GM12891 (cell line): Measurements from ENCODE around the gene GPATCH8.

Experiments
- DNase-seq: peaks from one replicate; pipeline ENCODE4 v3.0.0; 2011; ENCODE audit warnings: low spot score; ENCODE audit not compliant: insufficient read length
- FAIRE-seq: peaks from 2 replicates; lab custom pipeline; 2011; peaks lifted over from hg19 to GRCh38; lab: Jason Lieb, UNC
- PAX5 ChIP-seq: IDR thresholded peaks from 2 replicates; pipeline ENCODE4 v1.6.1; 2011; ENCODE audit warnings: low read length, moderate library complexity, mild to moderate bottlenecking; ENCODE audit not compliant: insufficient read depth, severe bottlenecking
- POLR2A ChIP-seq: IDR thresholded peaks from 2 replicates; pipeline ENCODE4 v1.6.1; 2011; ENCODE audit warnings: low read depth, low read length, control low read depth
- POLR2AphosphoS5 ChIP-seq: IDR thresholded peaks from 2 replicates; pipeline ENCODE4 v1.6.1; 2011; ENCODE audit warnings: low read depth, low read length, control low read depth
- POU2F2 ChIP-seq: IDR thresholded peaks from 2 replicates; pipeline ENCODE4 v1.6.1; 2011; ENCODE audit warnings: low read depth, mild to moderate bottlenecking, control low read depth, low read length, moderate library complexity
- SPI1 ChIP-seq: IDR thresholded peaks from 2 replicates; pipeline ENCODE4 v1.6.1; 2011; ENCODE audit warnings: low read depth, low read length, control low read depth
- TAF1 ChIP-seq: IDR thresholded peaks from 2 replicates; pipeline ENCODE4 v1.6.1; 2011; ENCODE audit warnings: low read depth, low read length, control low read depth

GPATCH8 gene

GRCh38 chr17:44464037-44464436 lies 39.2 kb downstream of the GPATCH8 start:
- TF ChIP-seq POLR2AphosphoS5 (no peak), SPI1 (no peak), TAF1 (no peak), POLR2A (no peak), PAX5 (no peak), POU2F2 (no peak)
- FAIRE-seq (peak; percentile 20), DNase-seq (no peak)

GRCh38 chr17:44451832-44452231 lies 51.4 kb downstream of the GPATCH8 start:
- no peak for FAIRE-seq
- TF ChIP-seq TAF1 (no peak), POLR2AphosphoS5 (no peak), PAX5 (no peak), POU2F2 (no peak), POLR2A (no peak), SPI1 (no peak)

GRCh38 chr17:44451016-44451627 lies 52.1 kb downstream of the GPATCH8 start:
- DNase-seq (no peak), FAIRE-seq (peak; percentile 23)
- TF ChIP-seq POLR2AphosphoS5 (no peak), POLR2A (no peak), POU2F2 (no peak)

More at GRCh38 chr17:44451832-44452231, 51.4 kb downstream of the GPATCH8 start:
- DNase-seq, result no peak

- FAIRE-seq, result no peak
- DNase-seq, result no peak
- no peak for TF ChIP-seq TAF1
- no peak for TF ChIP-seq PAX5
- TF ChIP-seq POU2F2, result no peak
- TF ChIP-seq POLR2AphosphoS5, result no peak
- no peak for TF ChIP-seq SPI1
- TF ChIP-seq POLR2A, result no peak
These were observed 54.8 kb downstream of the GPATCH8 start for GRCh38 chr17:44448412-44448811.

- FAIRE-seq (no peak), DNase-seq (no peak)
- TF ChIP-seq POLR2AphosphoS5 (no peak), POU2F2 (no peak), SPI1 (no peak), POLR2A (no peak)
These were observed 58.5 kb downstream of the GPATCH8 start for GRCh38 chr17:44444735-44445105.

GRCh38 chr17:44442806-44443205 lies 60.4 kb downstream of the GPATCH8 start:
- TF ChIP-seq SPI1 (no peak), POLR2A (no peak), POU2F2 (no peak), PAX5 (no peak), TAF1 (no peak), POLR2AphosphoS5 (no peak)
- DNase-seq (no peak), FAIRE-seq (no peak)

GRCh38 chr17:44439168-44439567 lies 64.0 kb downstream of the GPATCH8 start:
- FAIRE-seq (no peak), DNase-seq (no peak)
- TF ChIP-seq PAX5 (no peak), POLR2A (no peak)

GRCh38 chr17:44438636-44439035 lies 64.6 kb downstream of the GPATCH8 start:
- FAIRE-seq, result peak; percentile 26
- TF ChIP-seq TAF1 (no peak), POU2F2 (no peak), POLR2A (no peak), SPI1 (no peak), PAX5 (no peak), POLR2AphosphoS5 (no peak)

GRCh38 chr17:44436336-44436735 lies 66.9 kb downstream of the GPATCH8 start:
- DNase-seq (no peak), FAIRE-seq (no peak)
- TF ChIP-seq PAX5 (no peak), POLR2A (no peak), POLR2AphosphoS5 (no peak), SPI1 (no peak), TAF1 (no peak), POU2F2 (no peak)

More at GRCh38 chr17:44438636-44439035, 64.6 kb downstream of the GPATCH8 start:
- no peak for DNase-seq
